Upper lobe of left lung (tissue), 6 donors: ENCODE data around the gene CD7. TPM values are rescaled to one million over a fixed set of nuclear protein-coding genes. Genes with fewer than 3 reads are reported as not detected.

Source experiments
- ATAC-seq, 2 donors: fragments of 200-7000 bp; cut with Tn5 transposase; one replicate each; pipeline ENCODE4 v1.9.1; 2022; ENCODE audit warnings: mild to moderate bottlenecking in 2 of 2, moderate library complexity in 2 of 2; ENCODE audit not compliant: low FRiP score in 2 of 2
- DNase-seq, 2 donors: peaks; one replicate each; pipeline ENCODE4 v3.0.0-alpha.2; 2019 to 2020
- H3K27ac ChIP-seq, 4 donors: fragments of 200-600 bp; sonication (generic); one replicate each; pipeline ENCODE4 v1.5.1; 2016 to 2019
- H3K27me3 ChIP-seq, 4 donors: fragments of 200-600 bp; sonication (generic); one replicate each; pipeline ENCODE4 v1.5.1; 2017 to 2019
- H3K36me3 ChIP-seq, 4 donors: fragments of 200-600 bp; sonication (generic); one replicate each; pipeline ENCODE4 v1.5.1; 2016 to 2019
- H3K4me1 ChIP-seq, 4 donors: fragments of 200-600 bp; sonication (generic); one replicate each; pipeline ENCODE4 v1.5.1; 2018 to 2019
- H3K4me3 ChIP-seq, 4 donors: fragments of 200-600 bp; sonication (generic); one replicate each; pipeline ENCODE4 v1.5.1; 2017 to 2019; ENCODE audit warnings: mild to moderate bottlenecking in 2 of 4, moderate library complexity in 1 of 4
- H3K9me3 ChIP-seq, 4 donors: fragments of 200-600 bp; sonication (generic); one replicate each; pipeline ENCODE4 v1.5.1; 2018 to 2019
- CTCF ChIP-seq, 6 experiments: fragments of 450-650 bp in 4 of 6; fragments of 200-600 bp in 2 of 6; sonication (generic) in 2 of 6; IDR thresholded peaks; one replicate each; pipeline ENCODE4 v1.5.1; 2016 to 2019; ENCODE audit warnings: antibody characterized with exemption in 6 of 6
- EP300 ChIP-seq, 4 donors: sonication (generic); formaldehyde crosslinking; IDR thresholded peaks; one replicate each; pipeline ENCODE4 v1.5.1; 2017; ENCODE audit warnings: antibody characterized with exemption in 4 of 4, control low read depth in 2 of 4
- POLR2A ChIP-seq, 4 donors: fragments of 450-650 bp; IDR thresholded peaks; one replicate each; pipeline ENCODE4 v1.5.1; 2016 to 2017; ENCODE audit warnings: antibody characterized with exemption in 4 of 4, mild to moderate bottlenecking in 2 of 4
- POLR2AphosphoS5 ChIP-seq, 2 donors: sonication (generic); formaldehyde crosslinking; IDR thresholded peaks; one replicate each; pipeline ENCODE4 v1.5.1; 2017; ENCODE audit warnings: antibody characterized with exemption in 2 of 2
- WGBS, 2 donors: methylation state at CpG; one replicate each; pipeline ENCODE4 v1.1.5; 2017 to 2018; 5-methylcytosine and 5-hydroxymethylcytosine counted together
- total RNA-seq, 6 donors: library from RNA; depleted of rRNA in 4 of 6; stranded (reverse); fragments of >200 nt in 4 of 6; gene quantifications; one replicate each; pipeline versions ENCODE4 v1.1.0 to v1.2.1, GENCODE V29; 2016 to 2021
- donor health status: DM: no; HTN: no; CAD: no; lungs with moderate emphysema.
- donor health status: DM: no; HTN: yes; CAD: no; lungs with severe emphysema.

CD7 gene
- total RNA-seq, 6 donors from 2014 or later = 5.2 to 24.7 (median 7.6) TPM

DNA sequence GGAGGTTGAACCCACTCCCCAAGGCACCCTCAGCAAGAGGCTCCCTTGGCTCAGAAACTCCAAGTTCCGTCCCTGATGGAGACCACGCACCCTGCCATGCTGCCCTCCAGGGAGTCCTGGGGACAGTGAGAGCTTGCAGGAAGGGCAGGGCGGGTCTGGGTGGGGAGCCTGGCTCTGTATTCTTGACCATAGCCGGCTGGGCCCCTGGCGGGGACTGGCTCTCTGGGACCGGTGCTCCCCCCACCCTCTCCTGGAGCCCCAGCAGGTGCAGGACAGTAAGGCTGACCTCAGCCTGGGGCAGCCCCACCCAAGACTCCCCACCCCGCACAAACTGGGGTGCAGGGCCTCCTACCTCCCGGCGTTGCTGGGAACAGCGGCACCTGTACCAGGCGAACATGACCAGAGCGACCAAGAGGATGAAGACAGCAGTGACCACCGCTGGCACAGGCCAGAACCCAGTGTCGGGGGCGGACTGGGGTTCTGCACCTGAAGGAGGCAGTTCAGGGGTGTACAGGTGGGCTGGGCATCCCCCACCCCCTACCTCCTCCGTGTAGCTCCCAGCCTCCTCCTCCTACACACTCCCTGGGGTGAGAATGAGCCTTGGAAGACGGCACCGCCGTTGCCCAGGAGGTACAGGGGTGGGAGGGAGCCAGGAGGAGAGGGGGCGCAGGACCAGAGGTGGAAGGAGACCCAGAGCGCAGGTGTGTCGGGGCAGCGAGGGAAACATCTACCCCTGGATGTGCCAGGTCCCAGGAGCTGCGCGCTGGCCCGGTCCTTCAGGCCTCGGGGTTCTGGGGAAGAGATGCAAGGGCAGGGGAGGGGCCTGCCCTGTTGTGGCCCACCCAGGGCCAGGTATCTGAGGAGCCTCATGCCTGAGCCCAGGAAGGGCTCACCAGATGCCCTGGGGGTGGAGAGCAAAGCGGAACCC is 5.4 kb upstream of the CD7 start:
- peak in 1 of 2 donors; percentile 68 for DNase-seq

GRCh38 chr17:82321947-82322466 is 4.6 kb upstream of the CD7 start:
- no peak overlapping the region for H3K4me3 ChIP-seq
- DNase-seq = peak in 1 of 2 donors; percentile 75
- H3K9me3 ChIP-seq = no peaks in the 10 kb centered on the region
- peak in 1 of 2 donors; percentile 3 for ATAC-seq
- TF ChIP-seq POLR2AphosphoS5 (IDR thresholded peaks at IDR 0.05) (no peak), CTCF (IDR thresholded peaks at IDR 0.05) (no peak), EP300 (IDR thresholded peaks at IDR 0.05) (no peak), POLR2A (IDR thresholded peaks at IDR 0.05) (no peak)
- H3K4me1 ChIP-seq = peaks cover 4 to 11% (median 7%) of the 10 kb centered on the region in 4 donors
- H3K27ac ChIP-seq = no peak overlapping the region
- H3K27me3 ChIP-seq = no peaks in the 10 kb centered on the region
- H3K36me3 ChIP-seq = peaks cover 0 to 3% (median 0%) of the 10 kb centered on the region in 4 donors
- 70% methylated on average over 21 of the region's 21 CpGs; no CpG with 5 or more reads in 1 of the 2 donors for WGBS, 2 donors

More for the DNA sequence above, 5.4 kb upstream of the CD7 start:
- WGBS, 2 donors = 88 to 89% methylated on average over 11 to 28 of the region's 28 CpGs
- no peaks in the 10 kb centered on the region for H3K27me3 ChIP-seq
- no peak for ATAC-seq
- no peaks in the 10 kb centered on the region for H3K9me3 ChIP-seq
- H3K4me3 ChIP-seq = no peak overlapping the region
- TF ChIP-seq POLR2AphosphoS5 (IDR thresholded peaks at IDR 0.05) (no peak), EP300 (IDR thresholded peaks at IDR 0.05) (no peak), CTCF (IDR thresholded peaks at IDR 0.05) (no peak), POLR2A (IDR thresholded peaks at IDR 0.05) (no peak)
- peaks cover 4 to 11% (median 7%) of the 10 kb centered on the region in 4 donors for H3K4me1 ChIP-seq
- H3K36me3 ChIP-seq = peaks cover 0 to 3% (median 0%) of the 10 kb centered on the region in 4 donors
- no peak overlapping the region for H3K27ac ChIP-seq

GRCh38 chr17:82320956-82321927 is 3.8 kb upstream of the CD7 start:
- WGBS, 2 donors = 51% methylated on average over 48 to 55 of the region's 65 CpGs

More at GRCh38 chr17:82320956-82321927, 3.8 kb upstream of the CD7 start:
- DNase-seq (peak in 1 of 2 donors; percentile 94), ATAC-seq (peak in 1 of 2 donors; percentile 72)
- H3K36me3 ChIP-seq = peaks cover 0 to 3% (median 0%) of the 10 kb centered on the region in 4 donors
- H3K9me3 ChIP-seq = no peaks in the 10 kb centered on the region
- H3K27me3 ChIP-seq = peaks cover 0 to 5% (median 0%) of the 10 kb centered on the region in 4 donors
- peak overlapping the region in 2 of 4 donors; percentile 5 to 26 for H3K4me3 ChIP-seq
- no peak for TF ChIP-seq POLR2A (IDR thresholded peaks at IDR 0.05)
- TF ChIP-seq CTCF (IDR thresholded peaks at IDR 0.05) = peak; percentile 94 to 97 (median 96)
- no peak for TF ChIP-seq EP300 (IDR thresholded peaks at IDR 0.05)
- TF ChIP-seq POLR2AphosphoS5 (IDR thresholded peaks at IDR 0.05) = no peak
- no peak overlapping the region for H3K27ac ChIP-seq
- H3K4me1 ChIP-seq = peaks cover 5 to 11% (median 7%) of the 10 kb centered on the region in 4 donors
